Heart left ventricle (tissue), 13 donors: ENCODE data around the gene RIOK2.

ENCODE experiments used
- CTCF ChIP-seq, 12 donors: fragments of 200-600 bp; sonication (generic) in 4 of 12; IDR thresholded peaks; one replicate each; pipeline versions ENCODE4 v1.5.0 to v1.8.0; 2018 to 2022; ENCODE audit warnings: antibody characterized with exemption in 12 of 12, mild to moderate bottlenecking in 5 of 12
- POLR2A ChIP-seq, 2 donors: fragments of 450-650 bp; IDR thresholded peaks; one replicate each; pipeline ENCODE4 v1.6.1; 2017; ENCODE audit warnings: antibody characterized with exemption in 2 of 2, mild to moderate bottlenecking in 2 of 2, moderate library complexity in 2 of 2
- donor health status: ischemic (EF 13 %, LVEDD 7.1; RV severe dilation, severe dysfunction).
- donor health status: DM: no; HTN: yes; CAD: no.
- donor health status: DM: no; HTN: no; CAD: no.
- donor health status: ischemic (EF 25% LVEDD 6.9; RV normal size, moderate dysfunction).
- donor health status: ischemic (EF 25% LVEDD 5.7; RV mildly dilated, moderate dysfunction).
- donor health status: ischemic (EF 35%, LVEDD 5.7; RV mildly dilated, moderate dysfunction).
- donor health status: nonischemic (EF 11% LVEDD 7.7; RV severe dilation, severe dysfunction).
- donor health status: DM: yes; HTN: yes; CAD: no.
- donor health status: PGD.
- donor health status: ischemic (EF 29% LVEDD 5.4; RV normal size, mild dysfunction).
- donor health status: nonischemic (EF 23%, LVEDD 6.1; RV moderate dilation, normal function).

- peak; percentile 81 to 95 (median 89) for TF ChIP-seq CTCF (IDR thresholded peaks at IDR 0.05)
- TF ChIP-seq POLR2A (IDR thresholded peaks at IDR 0.05), result no peak
These were observed 21.0 kb downstream of the RIOK2 start for GRCh38 chr5:97162045-97162444.
